DMS114 treated with DMSO at 0.1 percent for 48 hours (cell line): Measurements from ENCODE around the gene PBX2.
"Not testable (repeated sequence)": the region's sequence is repeated elsewhere in the genome, so short reads cannot be mapped to it uniquely, and the experiment has no call there.

ENCODE experiments used
- DNase-seq: peaks from one replicate; lab custom pipeline; 2025; ENCODE audit not compliant: unreplicated experiment; lab: John Stamatoyannopoulos, UW

PBX2 gene

DNA sequence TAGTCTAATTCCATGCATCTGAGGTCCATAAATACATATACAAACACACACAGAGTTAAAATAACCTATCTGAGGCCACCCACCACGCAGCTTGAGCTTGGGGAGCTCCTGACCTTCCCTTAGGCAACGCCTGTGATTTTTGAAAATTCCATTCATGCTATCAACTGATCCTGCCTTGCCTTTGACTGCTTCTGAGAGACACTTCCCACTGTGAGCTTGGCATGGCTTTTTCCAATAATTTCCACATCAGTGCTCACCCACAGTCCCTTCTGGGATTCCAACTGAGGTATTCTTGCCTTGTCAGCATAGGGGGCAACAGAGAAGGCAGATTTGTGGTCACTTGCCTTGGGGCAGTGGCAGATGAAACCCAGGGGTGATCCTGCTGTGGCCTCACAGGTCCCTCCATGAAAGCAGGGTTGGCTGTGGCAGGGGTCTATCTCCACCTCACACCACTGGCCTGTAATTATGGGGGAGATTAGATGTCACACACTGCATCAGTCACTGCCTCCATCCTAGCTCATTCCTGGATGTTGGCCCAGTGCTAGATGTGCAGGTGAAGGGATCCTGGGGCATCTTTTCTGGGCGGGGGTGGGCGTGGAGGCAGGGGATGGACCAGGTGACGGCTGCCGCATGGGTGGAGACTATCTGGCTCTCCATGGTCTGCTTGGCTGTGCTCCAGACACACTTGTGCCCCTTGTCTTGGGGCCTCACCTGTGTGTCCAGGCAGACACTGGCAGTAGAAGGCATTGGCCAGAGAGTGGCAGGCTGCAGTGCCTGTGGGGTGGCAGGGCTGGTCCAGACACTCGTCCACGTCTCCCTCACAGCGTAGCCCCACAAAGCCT is 13.6 kb upstream of the PBX2 start:
- DNase-seq, result no peak

DNA sequence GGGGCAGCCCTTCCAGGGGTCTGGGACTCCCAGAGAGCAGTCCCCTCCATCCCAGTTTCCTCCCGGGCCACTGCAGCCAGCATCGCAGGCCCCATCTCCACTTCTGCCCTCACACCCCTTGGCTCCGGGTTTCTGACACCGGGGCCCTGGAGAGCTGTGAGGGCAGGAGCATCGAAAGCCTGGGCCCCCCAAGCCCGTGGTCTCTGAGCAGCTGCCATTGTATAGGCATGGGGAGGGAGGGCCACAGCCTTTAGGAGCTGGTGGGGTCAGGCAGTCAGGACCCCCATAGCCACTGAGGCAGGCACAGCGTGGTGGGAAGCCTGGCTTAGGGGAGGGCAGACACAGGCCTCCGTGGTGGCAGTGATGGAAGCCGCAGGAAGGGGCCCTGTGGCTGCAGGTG is 12.2 kb upstream of the PBX2 start:
- DNase-seq, result no peak

DNA sequence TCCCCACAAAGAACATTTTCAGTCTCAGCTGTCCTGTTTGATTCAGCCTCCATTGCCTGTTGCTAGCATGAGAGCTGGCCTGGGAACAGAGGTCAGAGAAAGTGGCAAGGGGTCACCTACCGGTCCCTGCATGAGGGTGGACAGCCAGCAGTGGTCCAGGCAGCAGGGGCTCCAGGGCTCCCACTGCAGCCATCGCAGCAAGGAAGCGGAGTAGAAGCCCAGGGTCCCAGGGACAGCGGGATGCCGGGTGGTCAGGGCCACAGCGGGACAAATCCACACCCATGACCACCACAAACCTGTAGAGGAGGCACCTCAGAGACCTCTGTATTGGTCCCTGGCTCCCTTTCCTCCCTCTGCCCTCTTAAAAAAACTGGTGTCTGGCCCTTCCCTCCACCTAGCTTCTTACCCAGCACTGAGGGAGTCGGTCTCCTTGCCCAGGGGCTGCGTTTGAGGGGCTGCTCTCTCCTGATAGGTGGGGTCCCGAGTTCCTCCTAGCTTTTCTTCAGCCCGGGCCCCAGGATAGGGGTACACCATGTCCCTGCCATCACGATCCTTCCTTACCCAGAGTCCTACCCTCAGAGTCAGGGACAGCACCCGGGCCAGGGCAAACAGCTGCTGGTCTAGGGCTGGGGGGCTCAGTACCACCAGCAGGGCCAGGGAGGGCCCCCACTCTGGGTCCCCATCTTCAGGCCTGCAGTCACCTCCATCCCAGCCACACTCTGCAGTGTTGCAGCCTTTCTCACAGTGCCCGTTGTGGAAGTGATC is 10.9 kb upstream of the PBX2 start:
- no peak for DNase-seq

DNA sequence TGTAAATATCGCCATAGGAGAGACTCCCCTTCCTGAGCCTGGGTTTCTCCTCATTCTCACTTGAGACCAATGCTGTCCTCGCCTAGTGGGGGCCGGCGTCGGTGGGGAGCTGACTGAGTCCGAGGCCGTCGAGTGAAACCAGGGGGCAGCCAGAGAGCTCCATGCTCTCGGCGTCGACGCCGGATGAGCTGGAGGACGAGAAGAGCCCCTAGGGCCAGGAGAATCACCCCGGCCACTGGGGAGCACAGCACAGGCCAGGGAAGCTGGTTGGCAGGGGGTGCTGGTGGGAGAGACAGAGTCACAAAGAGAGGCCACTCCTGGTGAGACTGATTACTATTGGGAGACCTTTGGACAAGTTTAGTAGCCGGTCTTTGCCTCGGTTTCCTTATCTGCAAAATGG is 8.9 kb upstream of the PBX2 start:
- DNase-seq, result no peak

DNA sequence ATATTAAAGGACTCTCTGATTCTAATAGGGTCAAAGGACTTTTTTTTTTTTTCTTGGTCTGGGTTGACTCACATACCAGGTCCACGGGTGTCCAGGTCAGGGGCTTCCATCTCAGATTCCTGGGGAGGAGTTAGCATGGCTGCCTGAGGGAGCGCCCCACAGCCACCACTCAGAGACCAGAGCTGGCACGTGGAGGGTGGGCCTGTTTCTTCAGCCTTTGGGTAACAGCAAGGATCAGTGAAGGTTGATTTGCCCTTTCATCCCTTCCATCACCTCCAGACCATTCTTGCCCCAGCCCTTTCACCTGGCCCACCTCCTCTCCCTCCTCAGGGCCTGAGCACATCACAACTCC is 8.3 kb upstream of the PBX2 start:
- DNase-seq, result no peak

DNA sequence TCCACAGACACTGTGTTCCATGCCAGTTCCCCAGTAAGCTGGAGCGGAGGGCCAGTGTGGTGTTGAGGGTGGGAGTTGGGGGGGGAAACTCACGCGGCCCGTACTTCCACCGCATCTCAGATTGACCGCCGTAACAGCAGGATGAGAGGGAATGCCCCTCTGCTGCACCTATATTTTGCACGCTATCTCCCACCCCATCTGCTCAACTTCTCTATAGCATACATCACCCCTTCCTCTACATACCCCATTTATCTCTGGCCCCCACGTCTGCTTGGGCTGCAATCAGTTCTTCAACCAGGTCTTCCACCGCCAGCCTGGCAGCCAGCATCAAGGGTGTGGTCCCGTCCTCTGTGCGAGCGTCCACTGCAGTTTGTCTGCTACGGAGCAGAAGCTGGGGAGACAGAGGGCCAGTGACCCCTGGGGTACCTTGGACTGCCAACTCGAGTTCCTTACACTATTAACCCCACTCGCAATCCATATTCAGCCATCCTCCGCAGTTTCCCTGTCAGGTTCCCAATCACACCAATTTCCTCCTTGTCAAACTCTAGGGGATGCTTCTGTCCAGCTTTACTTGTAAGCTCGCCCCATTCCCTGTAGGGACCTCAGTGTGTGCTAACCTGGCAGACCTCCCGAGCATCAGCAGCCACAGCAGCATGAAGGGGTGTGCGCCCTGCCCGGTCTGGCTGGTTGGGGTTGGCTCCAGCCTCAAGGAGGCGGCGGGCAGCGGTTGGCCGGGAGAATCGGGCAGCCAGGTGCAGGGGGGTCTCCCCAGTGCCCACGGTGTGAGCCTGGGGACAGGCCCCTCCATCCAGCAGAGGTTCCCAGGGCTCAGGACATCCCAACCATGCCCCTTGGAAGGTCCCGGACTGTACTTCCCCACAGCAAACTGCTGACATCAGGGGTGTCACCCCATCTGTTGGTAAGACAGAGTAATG is 6.9 kb upstream of the PBX2 start:
- no peak for DNase-seq

DNA sequence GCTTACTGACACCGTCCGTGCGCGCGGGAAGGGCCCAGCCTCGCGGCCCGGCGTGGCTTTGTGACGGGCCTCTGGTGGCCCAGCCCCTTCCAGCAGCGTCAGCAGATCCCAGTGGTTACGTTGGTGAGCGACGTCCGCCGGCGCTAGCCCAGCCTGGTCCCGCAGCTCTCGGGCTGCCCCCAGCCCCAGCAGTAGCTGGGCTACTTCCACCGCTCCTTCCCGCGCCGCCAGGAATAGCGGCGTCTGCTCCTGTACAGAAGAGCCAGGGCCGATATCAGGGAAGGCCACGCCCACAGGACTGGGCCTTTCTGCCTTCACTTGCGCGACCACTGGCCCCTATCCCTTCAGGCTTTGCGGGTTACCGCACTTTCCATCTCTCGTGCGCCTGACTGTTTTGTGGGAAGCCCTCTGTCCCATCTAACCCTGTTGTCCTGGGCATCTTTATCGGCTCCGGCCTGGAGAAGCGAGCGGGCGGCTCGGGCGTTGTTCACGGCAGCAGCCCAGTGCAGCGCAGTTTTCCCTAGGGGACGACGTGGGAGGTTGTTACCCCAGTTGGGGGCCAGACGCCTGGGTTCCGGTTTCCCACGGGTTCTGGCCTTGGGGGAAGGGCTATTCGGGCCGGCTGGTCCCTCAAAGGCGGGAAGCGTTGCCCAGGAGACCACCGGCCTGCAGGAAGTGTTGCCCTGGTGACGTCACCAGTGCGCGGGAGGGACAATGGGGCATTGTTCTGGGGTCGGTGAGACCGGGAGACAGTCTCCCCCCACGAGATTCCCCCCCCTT is 6.1 kb upstream of the PBX2 start:
- DNase-seq, result peak; percentile 69

DNA sequence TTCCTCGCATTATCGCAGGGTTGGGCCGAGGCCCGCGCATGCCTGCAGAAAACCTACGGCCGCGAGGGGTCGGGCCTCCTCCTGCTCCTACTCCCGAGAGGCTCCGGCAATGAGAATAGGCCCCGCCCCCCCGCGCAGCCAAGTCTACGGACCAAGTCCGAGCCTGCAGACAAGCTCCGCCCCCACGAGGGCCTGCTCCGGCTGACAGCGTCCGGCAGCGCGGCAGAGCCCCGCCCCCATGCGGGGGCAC is 5.6 kb upstream of the PBX2 start:
- DNase-seq, result peak; percentile 99

DNA sequence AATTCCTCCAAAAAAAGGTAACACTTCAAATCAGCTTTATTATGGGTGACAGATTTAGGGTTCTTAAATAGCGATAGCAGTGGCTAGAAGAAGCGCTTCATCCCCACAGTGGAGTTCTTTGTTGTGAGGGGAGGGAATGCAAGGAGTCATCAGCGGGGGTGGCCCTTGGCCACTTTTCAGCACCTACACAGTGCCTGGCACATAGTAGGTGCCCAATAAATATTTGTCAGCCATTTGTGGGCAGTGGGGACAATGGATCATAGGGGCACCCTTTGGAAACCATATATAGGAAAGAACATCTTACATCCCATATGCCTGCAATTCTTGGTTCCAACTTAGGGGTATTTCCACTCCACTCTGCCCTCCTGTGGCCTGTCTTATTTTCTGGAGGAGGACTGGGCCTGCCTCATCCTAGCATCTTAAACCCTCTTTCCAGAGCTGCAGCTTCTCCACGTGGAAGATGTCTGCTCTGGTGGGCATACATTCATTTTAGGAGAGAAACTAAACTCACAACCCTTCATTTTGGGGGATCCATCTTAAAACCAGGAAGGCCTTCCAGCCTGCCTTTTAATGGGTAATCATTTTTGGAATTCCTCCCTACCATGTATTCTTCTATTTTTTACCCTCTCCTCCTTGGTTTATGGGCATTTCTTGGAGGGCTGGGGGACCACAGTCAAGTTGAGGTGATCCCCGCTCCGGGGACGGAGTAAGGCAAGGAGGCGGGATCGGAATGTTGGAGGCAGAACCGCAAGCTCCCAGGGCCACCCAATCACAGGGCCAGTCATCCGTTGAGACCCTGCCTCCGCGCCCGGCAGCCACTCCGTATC is 5.0 kb upstream of the PBX2 start:
- peak; percentile 81 for DNase-seq

DNA sequence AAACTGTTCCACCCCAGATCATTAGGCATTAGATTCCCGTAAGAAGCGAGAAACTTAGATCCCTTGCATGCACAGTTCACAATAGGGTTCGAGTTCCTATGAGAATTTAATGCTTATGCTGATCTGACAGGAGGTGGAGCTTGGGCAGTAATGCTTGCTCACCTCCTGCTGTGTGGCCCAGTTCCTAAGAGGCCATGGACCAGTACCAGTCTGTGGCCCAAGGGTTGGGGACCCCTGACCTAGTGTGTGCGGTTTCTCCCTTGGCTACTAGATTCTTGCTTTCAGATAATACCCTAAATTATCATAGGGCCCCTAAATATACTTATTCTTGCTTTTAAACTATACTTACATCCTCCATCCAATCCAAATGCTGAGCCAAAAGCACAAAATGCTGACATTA is 4.4 kb upstream of the PBX2 start:
- DNase-seq, result no peak

DNA sequence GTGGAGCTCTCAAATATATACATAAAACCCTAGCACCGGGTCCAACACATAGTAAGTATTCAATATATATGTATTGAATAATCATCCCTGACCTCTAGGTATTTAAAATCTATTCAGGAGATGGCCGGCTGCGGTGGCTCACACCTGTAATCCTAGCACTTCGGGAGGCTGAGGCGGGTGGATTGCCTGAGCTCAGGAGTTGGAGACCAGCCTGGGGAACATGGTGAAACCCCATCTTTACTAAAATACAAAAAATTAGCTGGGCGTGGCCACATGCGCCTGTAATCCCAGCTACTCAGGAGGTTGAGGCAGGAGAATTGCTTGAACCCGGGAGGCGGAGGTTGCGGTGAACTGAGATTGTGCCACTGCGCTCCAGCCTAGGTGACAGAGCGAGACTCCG is 3.1 kb upstream of the PBX2 start:
- DNase-seq, result not testable (repeated sequence)

DNA sequence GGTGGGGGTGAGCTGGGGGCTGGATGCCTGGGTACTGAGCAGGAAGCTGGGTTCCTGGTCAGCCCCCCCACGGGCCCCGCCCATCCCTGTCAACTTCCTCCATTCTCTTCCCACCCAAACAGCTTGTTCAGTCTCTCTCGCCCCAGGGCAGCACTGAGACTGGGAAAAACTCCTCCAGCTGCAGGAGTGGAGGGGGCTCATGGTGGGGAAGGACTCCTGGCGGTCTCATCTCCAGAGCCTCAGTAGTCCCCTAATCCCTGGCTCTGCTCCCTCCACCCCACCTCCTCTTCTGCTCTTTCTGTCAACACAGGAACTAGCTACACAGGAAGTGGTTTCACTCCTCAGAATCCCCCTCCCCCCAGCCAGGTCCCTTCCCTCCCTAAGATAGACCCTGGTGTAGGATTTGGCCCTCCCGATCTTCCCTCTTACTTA is 2.6 kb upstream of the PBX2 start, which contains the start of gene GPSM3:
Gene GPSM3, minus strand, starts transcription at position 36 of the 432 bp plus-strand sequence. CDS start 130 bp downstream, outside the sequence.
- DNase-seq, result no peak

DNA sequence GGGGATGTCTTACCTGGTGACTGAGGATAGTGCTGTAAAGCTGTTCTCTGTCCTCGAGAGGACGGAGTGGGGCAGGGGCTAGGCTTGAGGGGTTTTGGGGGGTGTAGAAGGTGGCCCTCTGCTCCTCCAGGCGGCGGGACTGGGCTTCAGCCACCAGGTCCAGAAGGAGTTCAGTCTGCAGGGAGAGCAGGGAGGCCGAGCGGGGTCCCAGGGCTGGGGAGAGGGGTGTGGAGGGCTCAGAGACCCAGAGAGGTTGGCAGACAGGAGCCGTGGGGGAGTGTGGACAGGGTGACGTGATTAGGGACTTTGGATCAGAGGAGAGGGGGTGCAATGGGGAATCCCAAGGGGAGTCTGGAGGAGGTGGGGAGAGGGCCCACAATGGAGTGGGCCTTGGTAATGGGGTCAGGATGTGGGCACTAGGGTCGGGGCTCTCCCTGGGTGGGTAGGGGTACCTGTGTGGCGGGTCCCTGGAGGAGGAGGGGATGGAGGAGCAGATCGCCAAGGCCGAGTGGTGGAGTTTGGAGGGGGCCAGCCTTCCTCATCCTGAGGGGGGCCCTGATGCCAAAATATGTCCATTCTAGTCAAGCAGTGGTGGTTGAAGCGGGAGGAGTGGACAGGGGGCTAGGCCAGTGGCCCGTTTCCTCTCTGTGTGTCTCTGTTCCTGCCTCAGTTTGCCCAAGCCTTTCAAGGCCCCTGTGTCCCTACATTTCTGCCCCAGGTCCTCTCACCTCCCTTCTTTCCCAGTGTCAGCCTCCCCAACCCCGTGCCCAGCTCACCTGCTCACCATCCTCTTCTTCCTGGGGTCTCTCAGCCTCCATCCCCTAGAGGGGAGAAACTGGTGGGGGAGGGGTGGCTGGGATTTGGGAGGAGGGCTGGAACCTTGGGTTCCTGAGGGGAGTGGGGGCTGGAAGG is 1.9 kb upstream of the PBX2 start:
- no peak for DNase-seq

DNA sequence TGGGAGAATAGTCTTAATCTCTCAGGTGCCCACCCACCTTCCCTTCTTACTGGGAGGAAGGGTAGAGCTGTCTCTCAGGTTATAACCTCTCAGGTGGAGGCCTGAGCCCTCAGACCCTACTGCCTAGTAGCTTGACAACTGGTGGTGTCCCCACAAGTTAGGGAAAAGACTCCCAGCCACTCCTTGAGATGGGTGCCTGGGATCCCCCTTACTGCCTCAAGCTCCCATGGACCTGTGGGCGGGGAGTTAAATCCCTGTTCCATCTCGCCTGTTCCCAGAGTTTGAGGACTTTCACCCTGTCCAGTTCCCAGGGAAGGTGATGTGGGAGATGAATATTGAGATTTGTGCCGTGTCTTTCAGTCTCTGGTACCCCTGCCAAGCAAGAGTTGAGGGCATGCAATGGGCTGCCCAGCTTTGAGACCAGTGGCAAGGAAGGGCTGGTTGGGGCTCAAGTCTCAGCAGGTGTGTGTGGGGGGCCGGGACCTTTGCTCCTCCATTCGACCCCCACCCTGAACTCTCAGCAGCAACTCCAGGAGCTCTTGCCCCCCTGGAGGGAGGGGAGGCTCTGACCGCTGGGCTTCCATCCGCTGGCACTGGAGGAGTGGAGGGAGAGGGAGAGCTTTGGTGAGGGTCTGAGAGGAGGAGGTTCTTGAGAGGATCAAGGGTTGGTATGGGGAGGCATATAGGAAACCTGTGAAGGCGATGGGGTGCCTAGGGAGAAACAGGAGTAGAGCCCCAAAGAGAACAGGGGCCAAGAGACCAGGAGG is 1.1 kb upstream of the PBX2 start:
- DNase-seq, result no peak

DNA sequence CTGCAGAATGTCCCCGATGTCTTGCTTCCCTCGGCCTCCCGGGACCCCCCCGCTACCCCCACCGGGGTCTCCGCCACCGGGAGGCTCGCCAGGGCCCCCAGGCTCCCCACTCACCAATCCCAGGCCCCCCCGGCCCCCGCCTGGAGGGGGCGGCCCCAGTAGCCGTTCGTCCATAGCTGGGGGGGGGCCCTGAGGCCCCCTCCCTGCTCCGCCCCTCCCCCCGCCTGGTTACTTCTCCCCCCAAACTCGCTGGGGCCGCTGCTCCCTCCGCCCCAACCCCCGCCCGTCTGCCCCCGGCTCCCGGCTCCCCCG is 304 bp downstream of the PBX2 start:
- DNase-seq, result no peak

DNA sequence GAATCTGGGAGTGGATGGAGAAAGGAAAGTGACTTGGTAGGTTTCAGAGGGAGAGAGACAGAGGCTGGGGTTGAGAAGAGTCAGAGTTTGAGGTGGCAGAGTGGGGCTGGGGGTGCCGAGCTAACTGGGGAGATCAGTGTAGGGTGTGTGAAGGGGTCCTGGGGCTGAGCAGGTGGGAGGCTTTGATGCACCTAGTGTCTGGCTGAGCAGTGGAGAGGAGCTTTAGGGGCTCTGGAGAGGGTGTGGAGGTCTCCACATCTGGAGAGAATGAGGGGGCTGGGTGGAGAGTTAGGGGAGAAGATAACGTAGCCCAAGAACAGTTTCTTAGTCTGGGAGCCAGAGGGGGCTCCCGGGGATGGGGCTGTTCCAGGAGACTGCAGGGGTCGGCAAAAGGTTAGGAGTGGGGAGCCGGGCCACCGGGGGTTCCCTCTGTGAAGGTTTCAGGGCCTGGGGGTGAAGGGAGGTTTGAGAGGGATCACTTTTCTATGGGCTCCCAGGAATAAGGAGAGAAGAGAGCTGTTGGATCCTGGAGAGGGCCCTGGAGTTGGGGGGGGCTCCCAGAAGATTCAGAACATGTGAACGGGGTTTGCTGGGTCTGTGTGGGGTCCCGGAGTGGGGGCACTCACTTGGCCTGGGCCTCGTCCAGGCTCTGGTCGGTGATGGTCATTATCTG is 797 bp downstream of the PBX2 start:
- DNase-seq, result no peak

DNA sequence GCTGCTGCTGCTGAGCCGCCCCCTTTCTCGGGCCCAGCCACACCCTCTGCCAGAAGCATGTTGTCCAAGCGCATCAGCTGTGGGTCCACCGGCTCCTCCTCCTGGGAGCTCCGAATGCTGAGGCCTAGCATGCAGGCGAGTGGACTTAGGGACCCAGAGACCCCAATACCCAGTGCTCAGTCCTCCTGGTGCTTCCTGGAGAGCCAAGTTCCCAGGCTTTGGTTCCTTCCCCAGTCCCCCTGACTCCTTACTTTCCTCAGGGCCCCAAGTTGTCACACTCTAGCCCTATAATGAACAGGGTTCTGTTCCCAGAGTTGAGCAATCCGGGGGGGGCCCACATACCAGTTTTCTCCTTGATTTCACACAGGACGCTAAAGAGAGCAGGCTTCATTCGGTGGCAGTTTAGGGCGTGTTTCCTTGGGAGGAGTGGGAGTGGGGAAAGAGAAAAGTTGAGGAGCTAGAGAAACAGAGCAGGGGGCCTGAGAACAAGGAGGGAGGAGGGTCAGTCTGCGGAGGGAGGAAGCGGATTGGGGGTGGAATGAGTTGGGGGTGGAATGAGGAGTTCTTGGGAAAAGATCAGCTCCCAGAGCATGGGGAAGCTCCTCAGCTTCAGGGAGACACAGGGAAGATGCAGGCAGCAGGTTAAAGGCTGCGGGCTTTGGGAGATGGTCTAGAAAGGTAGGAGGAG is 1.5 kb downstream of the PBX2 start:
- DNase-seq, result no peak
